GM18511 (cell line): Measurements from ENCODE around the gene PADI6.
"Not testable (repeated sequence)": the region's sequence is repeated elsewhere in the genome, so short reads cannot be mapped to it uniquely, and the experiment has no call there.

Experiments used
- ATAC-seq: cut with Tn5 transposase; IDR thresholded peaks from one replicate; pipeline ENCODE4 v1.9.1; 2021; ENCODE audit warnings: mild to moderate bottlenecking, moderate library complexity; ENCODE audit not compliant: unreplicated experiment

PADI6 gene

GRCh38 chr1:17404034-17404684, 32.2 kb downstream of the PADI6 start:
- no peak for ATAC-seq

GRCh38 chr1:17404820-17405219, 32.8 kb downstream of the PADI6 start:
- no peak for ATAC-seq

- ATAC-seq = no peak
These were observed 34.1 kb downstream of the PADI6 start for GRCh38 chr1:17405898-17406759.

GRCh38 chr1:17406760-17407475, 34.9 kb downstream of the PADI6 start:
- ATAC-seq = not testable (repeated sequence)

GRCh38 chr1:17407786-17408514, 36.0 kb downstream of the PADI6 start:
- not testable (repeated sequence) for ATAC-seq

- ATAC-seq = no peak
These were observed 37.4 kb downstream of the PADI6 start for GRCh38 chr1:17409391-17409811.

- no peak for ATAC-seq
These were observed 40.3 kb downstream of the PADI6 start for GRCh38 chr1:17412093-17412870.

GRCh38 chr1:17414022-17414421, 42.0 kb downstream of the PADI6 start:
- ATAC-seq = no peak

GRCh38 chr1:17416389-17416788, 44.4 kb downstream of the PADI6 start:
- no peak for ATAC-seq

GRCh38 chr1:17419626-17420328, 47.8 kb downstream of the PADI6 start:
- ATAC-seq = no peak

GRCh38 chr1:17420391-17420918, 48.5 kb downstream of the PADI6 start:
- no peak for ATAC-seq

GRCh38 chr1:17422461-17422860, 50.5 kb downstream of the PADI6 start:
- ATAC-seq = no peak

GRCh38 chr1:17423781-17424245, 51.8 kb downstream of the PADI6 start:
- no peak for ATAC-seq

- ATAC-seq = no peak
These were observed 54.0 kb downstream of the PADI6 start for GRCh38 chr1:17425806-17426600.

GRCh38 chr1:17427696-17428660, 56.0 kb downstream of the PADI6 start:
- no peak for ATAC-seq

GRCh38 chr1:17429183-17429582, 57.2 kb downstream of the PADI6 start:
- no peak for ATAC-seq

GRCh38 chr1:17432412-17432811, 60.4 kb downstream of the PADI6 start:
- no peak for ATAC-seq
